ENCODE results near the gene DLK1.
A peak's percentile ranks its signal among the peaks of the same experiment; 100 is the strongest.

The DLK1 gene

DNA sequence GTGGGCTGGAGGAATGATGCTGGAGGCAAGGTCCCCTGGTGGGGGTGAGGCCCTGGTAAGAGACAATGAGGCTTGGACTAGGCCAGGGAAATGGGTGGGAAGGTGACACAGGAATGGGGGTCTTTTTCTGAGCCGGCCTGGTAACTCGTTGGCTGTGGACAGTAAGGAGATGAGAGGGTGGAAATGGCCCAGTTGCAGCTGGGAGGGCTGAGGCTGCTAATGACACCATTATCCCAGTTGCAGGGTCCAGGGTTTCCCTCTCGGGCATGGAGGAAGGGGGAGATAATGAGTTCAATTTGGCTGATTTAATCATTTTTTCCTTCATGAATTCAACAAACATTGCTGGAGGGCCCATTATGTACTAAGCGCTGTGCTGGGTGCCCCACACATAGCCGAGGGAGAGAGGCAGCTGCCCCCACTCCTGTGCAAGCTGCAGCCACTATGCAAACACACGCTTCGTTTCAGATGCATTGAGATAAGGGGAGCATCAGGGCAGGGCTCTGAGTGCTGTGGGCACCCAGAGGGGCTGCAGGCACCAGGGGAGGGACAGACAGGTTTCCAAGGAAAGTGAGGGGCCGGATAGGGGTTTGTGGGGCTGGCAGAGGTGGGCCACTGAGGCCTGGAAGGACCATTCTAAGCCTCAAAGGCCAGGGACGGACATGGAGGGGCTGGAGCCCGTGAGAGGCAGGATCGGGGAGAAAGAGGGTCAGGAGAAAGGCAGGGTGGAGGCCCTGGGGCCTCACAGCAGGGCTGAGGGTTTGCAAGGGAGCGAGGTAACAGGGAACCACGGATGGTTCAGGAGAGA lies 56.0 kb downstream of the DLK1 start:
- Histone ChIP-seq H3K4me3 (ENCODE audit: insufficient read depth, low read depth, low read length) (no peak overlapping the region), H3K36me3 (ENCODE audit: control insufficient read depth, insufficient read depth, low read length) (no peaks in the 10 kb centered on the region), H3K4me1 (ENCODE audit: control insufficient read depth, insufficient read depth, low read length) (peaks cover 24% of the 10 kb centered on the region), H3K27me3 (ENCODE audit: control insufficient read depth, insufficient read depth, low read length, poor library complexity, severe bottlenecking) (no peaks in the 10 kb centered on the region), H3K27ac (ENCODE audit: insufficient read depth, low read depth, low read length, poor library complexity, severe bottlenecking) (no peak overlapping the region), H3K9me3 (ENCODE audit: control insufficient read depth, low read length) (no peaks in the 10 kb centered on the region)
- WGBS, 2 experiments = 83 to 85% methylated on average over 13 of the region's 13 CpGs

DNA sequence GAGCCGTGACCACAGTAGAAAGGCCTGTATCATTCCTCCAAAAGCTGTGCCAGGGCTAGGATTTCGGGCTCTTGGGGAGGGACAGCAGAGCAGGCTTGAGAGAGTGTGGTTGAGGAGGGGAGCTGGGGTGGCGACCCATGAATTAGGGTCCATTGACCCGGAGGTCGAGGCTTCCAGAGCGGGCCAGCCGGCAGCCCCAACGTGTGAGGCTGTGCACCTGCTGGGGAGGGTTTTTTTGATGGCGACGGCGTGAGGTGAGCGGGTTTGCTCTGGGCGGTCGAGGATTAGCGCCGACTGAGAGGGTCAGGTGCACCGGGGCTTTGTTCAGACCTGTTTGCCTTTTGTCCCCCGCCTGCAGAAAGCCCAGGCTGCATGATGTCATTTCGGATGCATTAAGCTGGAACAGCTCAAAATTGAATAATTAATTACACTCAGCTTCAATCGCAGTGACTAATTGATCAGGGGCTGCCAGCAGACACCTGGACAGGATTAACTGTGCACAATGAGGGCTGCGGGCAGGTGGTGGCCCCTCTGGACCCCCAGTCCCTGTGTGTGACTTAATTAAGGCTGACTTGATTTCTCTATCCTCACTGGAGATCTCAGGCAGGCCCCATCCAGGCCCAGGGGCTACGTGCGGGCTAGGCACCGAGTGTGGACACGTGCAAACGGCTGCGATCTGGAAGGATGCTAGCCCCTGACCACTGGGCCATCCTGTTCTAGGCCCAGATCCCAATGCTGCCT lies 57.1 kb downstream of the DLK1 start:
- 90 to 93% methylated on average over 27 of the region's 27 CpGs for WGBS, 2 experiments
- no peaks in the 10 kb centered on the region for H3K27me3 ChIP-seq (ENCODE audit: control insufficient read depth, insufficient read depth, low read length, poor library complexity, severe bottlenecking)
- peak overlapping the region; percentile 8 for H3K27ac ChIP-seq (ENCODE audit: insufficient read depth, low read depth, low read length, poor library complexity, severe bottlenecking)
- no peaks in the 10 kb centered on the region for H3K9me3 ChIP-seq (ENCODE audit: control insufficient read depth, low read length)
- H3K4me1 ChIP-seq (ENCODE audit: control insufficient read depth, insufficient read depth, low read length) = peaks cover 26% of the 10 kb centered on the region
- no peak overlapping the region for H3K4me3 ChIP-seq (ENCODE audit: insufficient read depth, low read depth, low read length)
- H3K36me3 ChIP-seq (ENCODE audit: control insufficient read depth, insufficient read depth, low read length) = no peaks in the 10 kb centered on the region

DNA sequence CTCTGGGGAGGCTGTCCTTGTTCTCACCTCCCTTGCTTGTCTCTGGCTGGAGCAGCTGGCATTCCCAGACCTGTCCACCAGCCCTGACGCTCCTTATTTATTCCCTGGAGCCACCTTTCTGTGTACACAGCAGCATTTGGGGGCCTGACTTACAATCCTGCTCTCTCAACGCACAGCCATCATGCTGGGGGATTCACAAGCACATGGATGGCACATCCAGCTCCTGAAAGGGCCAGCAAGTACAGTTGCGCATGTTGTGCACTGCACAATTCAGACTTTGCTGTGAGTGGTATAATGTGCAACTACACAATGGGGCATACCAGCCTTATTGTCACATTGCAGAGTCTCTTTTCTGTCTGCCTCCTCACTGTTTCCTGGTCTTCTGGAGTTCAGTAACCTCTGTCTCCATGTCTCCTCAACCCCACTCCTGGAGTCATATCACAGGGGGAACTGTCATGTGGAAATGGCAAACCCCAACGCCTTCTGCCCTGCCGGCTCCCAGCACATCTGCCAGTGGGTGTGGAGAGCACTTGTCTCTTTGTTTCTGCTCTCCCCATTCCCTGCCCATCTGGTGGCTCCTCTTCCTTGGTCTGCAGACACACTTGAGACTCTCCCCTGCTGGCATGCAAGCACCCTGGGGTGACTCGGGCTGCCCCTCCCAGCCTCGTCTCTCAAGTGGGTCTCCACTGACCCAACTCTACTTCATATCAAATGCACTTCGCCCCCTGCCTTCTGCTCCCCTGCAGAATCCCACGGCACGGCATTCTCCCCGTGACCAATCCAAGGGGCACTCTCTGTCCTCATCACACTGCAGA lies 58.0 kb downstream of the DLK1 start:
- peaks cover 33% of the 10 kb centered on the region for H3K4me1 ChIP-seq (ENCODE audit: control insufficient read depth, insufficient read depth, low read length)
- WGBS, 2 experiments = 92 to 95% methylated on average over 11 of the region's 11 CpGs
- H3K27me3 ChIP-seq (ENCODE audit: control insufficient read depth, insufficient read depth, low read length, poor library complexity, severe bottlenecking) = no peaks in the 10 kb centered on the region
- no peak overlapping the region for H3K4me3 ChIP-seq (ENCODE audit: insufficient read depth, low read depth, low read length)
- no peak overlapping the region for H3K27ac ChIP-seq (ENCODE audit: insufficient read depth, low read depth, low read length, poor library complexity, severe bottlenecking)
- no peaks in the 10 kb centered on the region for H3K36me3 ChIP-seq (ENCODE audit: control insufficient read depth, insufficient read depth, low read length)
- no peaks in the 10 kb centered on the region for H3K9me3 ChIP-seq (ENCODE audit: control insufficient read depth, low read length)

GRCh38 chr14:100785338-100785615 lies 58.6 kb downstream of the DLK1 start:
- WGBS, 2 experiments = 93 to 94% methylated on average over 4 of the region's 4 CpGs
- Histone ChIP-seq H3K36me3 (ENCODE audit: control insufficient read depth, insufficient read depth, low read length) (no peaks in the 10 kb centered on the region), H3K27ac (ENCODE audit: insufficient read depth, low read depth, low read length, poor library complexity, severe bottlenecking) (no peak overlapping the region), H3K4me1 (ENCODE audit: control insufficient read depth, insufficient read depth, low read length) (peaks cover 34% of the 10 kb centered on the region), H3K4me3 (ENCODE audit: insufficient read depth, low read depth, low read length) (no peak overlapping the region), H3K9me3 (ENCODE audit: control insufficient read depth, low read length) (no peaks in the 10 kb centered on the region), H3K27me3 (ENCODE audit: control insufficient read depth, insufficient read depth, low read length, poor library complexity, severe bottlenecking) (no peaks in the 10 kb centered on the region)

GRCh38 chr14:100785626-100786025 lies 58.9 kb downstream of the DLK1 start:
- peaks cover 34% of the 10 kb centered on the region for H3K4me1 ChIP-seq (ENCODE audit: control insufficient read depth, insufficient read depth, low read length)
- no peak overlapping the region for H3K4me3 ChIP-seq (ENCODE audit: insufficient read depth, low read depth, low read length)
- 94% methylated on average over 7 of the region's 7 CpGs for WGBS, 2 experiments
- H3K9me3 ChIP-seq (ENCODE audit: control insufficient read depth, low read length) = no peaks in the 10 kb centered on the region
- no peak overlapping the region for H3K27ac ChIP-seq (ENCODE audit: insufficient read depth, low read depth, low read length, poor library complexity, severe bottlenecking)
- H3K27me3 ChIP-seq (ENCODE audit: control insufficient read depth, insufficient read depth, low read length, poor library complexity, severe bottlenecking) = no peaks in the 10 kb centered on the region
- no peaks in the 10 kb centered on the region for H3K36me3 ChIP-seq (ENCODE audit: control insufficient read depth, insufficient read depth, low read length)

GRCh38 chr14:100786131-100786530 lies 59.4 kb downstream of the DLK1 start:
- Histone ChIP-seq H3K4me3 (ENCODE audit: insufficient read depth, low read depth, low read length) (no peak overlapping the region), H3K9me3 (ENCODE audit: control insufficient read depth, low read length) (no peaks in the 10 kb centered on the region), H3K36me3 (ENCODE audit: control insufficient read depth, insufficient read depth, low read length) (no peaks in the 10 kb centered on the region), H3K4me1 (ENCODE audit: control insufficient read depth, insufficient read depth, low read length) (peaks cover 34% of the 10 kb centered on the region), H3K27ac (ENCODE audit: insufficient read depth, low read depth, low read length, poor library complexity, severe bottlenecking) (no peak overlapping the region), H3K27me3 (ENCODE audit: control insufficient read depth, insufficient read depth, low read length, poor library complexity, severe bottlenecking) (no peaks in the 10 kb centered on the region)
- WGBS, 2 experiments = 70 to 78% methylated on average over 11 of the region's 11 CpGs

DNA sequence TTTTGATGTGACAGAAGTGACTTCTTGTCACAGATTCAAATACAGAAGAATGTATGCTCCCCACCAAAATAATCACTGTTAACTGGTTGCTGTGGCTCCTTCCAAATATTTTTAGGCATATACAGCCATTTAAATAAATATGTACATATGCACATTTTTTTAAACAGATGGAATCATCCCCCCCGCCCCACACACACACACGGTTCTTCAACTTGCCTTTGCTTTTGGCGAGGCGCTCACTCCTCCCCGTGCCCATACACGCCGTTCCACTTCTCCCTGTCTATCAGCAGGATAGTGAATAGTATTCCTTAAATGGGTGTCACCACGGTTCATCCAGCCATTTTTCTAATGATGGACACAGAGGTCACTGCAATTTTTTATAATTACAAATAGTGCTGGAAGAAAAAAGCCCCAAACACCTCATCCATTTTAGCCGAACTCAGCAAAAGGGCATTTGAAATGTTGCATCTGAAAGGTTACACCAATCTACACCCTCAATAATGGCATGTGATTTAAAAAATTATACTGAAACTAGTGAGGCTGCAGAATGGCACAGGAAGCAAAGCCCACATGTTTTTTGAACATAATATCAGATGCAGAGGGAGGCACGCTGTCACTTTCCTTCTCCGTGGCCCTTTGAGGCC lies 60.0 kb downstream of the DLK1 start:
- Histone ChIP-seq H3K4me3 (ENCODE audit: insufficient read depth, low read depth, low read length) (no peak overlapping the region), H3K4me1 (ENCODE audit: control insufficient read depth, insufficient read depth, low read length) (peaks cover 34% of the 10 kb centered on the region), H3K36me3 (ENCODE audit: control insufficient read depth, insufficient read depth, low read length) (no peaks in the 10 kb centered on the region), H3K9me3 (ENCODE audit: control insufficient read depth, low read length) (no peaks in the 10 kb centered on the region), H3K27me3 (ENCODE audit: control insufficient read depth, insufficient read depth, low read length, poor library complexity, severe bottlenecking) (no peaks in the 10 kb centered on the region), H3K27ac (ENCODE audit: insufficient read depth, low read depth, low read length, poor library complexity, severe bottlenecking) (no peak overlapping the region)
- 94 to 95% methylated on average over 10 to 11 of the region's 11 CpGs for WGBS, 2 experiments

- H3K4me3 ChIP-seq (ENCODE audit: insufficient read depth, low read depth, low read length) = no peak overlapping the region
- no peaks in the 10 kb centered on the region for H3K36me3 ChIP-seq (ENCODE audit: control insufficient read depth, insufficient read depth, low read length)
- H3K9me3 ChIP-seq (ENCODE audit: control insufficient read depth, low read length) = no peaks in the 10 kb centered on the region
- 93 to 95% methylated on average over 14 of the region's 14 CpGs for WGBS, 2 experiments
- no peak overlapping the region for H3K27ac ChIP-seq (ENCODE audit: insufficient read depth, low read depth, low read length, poor library complexity, severe bottlenecking)
- peaks cover 40% of the 10 kb centered on the region for H3K4me1 ChIP-seq (ENCODE audit: control insufficient read depth, insufficient read depth, low read length)
- H3K27me3 ChIP-seq (ENCODE audit: control insufficient read depth, insufficient read depth, low read length, poor library complexity, severe bottlenecking) = no peaks in the 10 kb centered on the region
These were observed 61.0 kb downstream of the DLK1 start for GRCh38 chr14:100787659-100788058.
